ENCODE results near the gene SETBP1. TPM values are rescaled to one million over a fixed set of nuclear protein-coding genes. Genes with fewer than 3 reads are reported as not detected.

SETBP1 gene
- total RNA-seq, 1 experiment from 2014 or later, result 9.6 TPM

DNA sequence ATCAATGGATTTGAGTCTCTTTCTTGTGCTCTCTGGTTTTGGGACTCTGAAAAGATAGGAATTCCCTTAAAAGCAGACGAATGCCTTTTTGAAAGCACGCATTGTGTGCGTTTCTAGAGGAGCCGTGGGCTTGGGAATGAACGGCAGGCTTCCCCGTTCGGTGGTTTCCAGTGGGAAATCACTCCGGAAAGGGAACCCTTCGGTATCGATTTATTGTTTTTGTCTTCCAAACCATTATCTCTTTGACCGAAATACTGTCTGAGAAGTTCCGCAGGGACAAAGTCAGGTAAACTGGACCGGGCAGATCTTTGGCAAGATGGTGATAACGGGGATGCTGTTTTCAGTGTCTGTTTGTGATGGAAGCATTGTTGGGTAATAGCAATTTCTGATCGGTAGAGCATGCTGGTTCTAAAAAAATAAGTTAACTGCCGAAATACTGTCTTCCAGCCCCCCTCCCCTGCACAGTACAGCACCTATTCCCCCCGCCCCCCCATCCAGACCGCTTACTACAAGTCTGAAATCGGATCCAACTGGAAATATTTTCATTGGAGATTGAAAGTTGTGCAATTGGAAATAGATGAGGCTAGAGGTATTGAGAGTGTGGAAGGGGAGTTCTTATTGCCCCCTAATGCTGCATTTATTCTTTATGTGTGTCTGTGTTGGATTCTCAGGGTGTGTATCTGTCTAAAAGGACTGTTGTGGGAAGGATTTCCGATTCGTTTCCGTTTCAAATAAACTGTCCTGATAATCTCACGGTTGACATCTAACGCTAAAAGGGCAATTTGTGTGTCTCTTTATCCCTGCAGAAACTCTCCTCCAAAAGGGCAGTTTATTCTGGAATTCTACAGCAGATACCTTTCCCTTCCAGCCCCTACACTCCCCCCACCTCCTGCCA is 635 bp downstream of the SETBP1 start (continued):
- TF ChIP-seq, protein P1, sequence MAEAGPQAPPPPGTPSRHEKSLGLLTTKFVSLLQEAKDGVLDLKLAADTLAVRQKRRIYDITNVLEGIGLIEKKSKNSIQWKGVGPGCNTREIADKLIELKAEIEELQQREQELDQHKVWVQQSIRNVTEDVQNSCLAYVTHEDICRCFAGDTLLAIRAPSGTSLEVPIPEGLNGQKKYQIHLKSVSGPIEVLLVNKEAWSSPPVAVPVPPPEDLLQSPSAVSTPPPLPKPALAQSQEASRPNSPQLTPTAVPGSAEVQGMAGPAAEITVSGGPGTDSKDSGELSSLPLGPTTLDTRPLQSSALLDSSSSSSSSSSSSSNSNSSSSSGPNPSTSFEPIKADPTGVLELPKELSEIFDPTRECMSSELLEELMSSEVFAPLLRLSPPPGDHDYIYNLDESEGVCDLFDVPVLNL (CRISPR knock-in tag; IDR thresholded peaks at IDR 0.05; ENCODE audit: borderline replicate concordance, low read depth), result no peak
- TF ChIP-seq ZBTB21 (CRISPR knock-in tag; IDR thresholded peaks at IDR 0.05; ENCODE audit: borderline replicate concordance), result no peak
- TF ChIP-seq, protein P2, sequence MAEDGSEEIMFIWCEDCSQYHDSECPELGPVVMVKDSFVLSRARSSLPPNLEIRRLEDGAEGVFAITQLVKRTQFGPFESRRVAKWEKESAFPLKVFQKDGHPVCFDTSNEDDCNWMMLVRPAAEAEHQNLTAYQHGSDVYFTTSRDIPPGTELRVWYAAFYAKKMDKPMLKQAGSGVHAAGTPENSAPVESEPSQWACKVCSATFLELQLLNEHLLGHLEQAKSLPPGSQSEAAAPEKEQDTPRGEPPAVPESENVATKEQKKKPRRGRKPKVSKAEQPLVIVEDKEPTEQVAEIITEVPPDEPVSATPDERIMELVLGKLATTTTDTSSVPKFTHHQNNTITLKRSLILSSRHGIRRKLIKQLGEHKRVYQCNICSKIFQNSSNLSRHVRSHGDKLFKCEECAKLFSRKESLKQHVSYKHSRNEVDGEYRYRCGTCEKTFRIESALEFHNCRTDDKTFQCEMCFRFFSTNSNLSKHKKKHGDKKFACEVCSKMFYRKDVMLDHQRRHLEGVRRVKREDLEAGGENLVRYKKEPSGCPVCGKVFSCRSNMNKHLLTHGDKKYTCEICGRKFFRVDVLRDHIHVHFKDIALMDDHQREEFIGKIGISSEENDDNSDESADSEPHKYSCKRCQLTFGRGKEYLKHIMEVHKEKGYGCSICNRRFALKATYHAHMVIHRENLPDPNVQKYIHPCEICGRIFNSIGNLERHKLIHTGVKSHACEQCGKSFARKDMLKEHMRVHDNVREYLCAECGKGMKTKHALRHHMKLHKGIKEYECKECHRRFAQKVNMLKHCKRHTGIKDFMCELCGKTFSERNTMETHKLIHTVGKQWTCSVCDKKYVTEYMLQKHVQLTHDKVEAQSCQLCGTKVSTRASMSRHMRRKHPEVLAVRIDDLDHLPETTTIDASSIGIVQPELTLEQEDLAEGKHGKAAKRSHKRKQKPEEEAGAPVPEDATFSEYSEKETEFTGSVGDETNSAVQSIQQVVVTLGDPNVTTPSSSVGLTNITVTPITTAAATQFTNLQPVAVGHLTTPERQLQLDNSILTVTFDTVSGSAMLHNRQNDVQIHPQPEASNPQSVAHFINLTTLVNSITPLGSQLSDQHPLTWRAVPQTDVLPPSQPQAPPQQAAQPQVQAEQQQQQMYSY (CRISPR knock-in tag; IDR thresholded peaks at IDR 0.05), result no peak
- TF ChIP-seq CDX4 (CRISPR knock-in tag; IDR thresholded peaks at IDR 0.05; ENCODE audit: borderline replicate concordance), result no peak
- no peak for TF ChIP-seq ATF1 (CRISPR knock-in tag; IDR thresholded peaks at IDR 0.05)
- TF ChIP-seq, protein P3, sequence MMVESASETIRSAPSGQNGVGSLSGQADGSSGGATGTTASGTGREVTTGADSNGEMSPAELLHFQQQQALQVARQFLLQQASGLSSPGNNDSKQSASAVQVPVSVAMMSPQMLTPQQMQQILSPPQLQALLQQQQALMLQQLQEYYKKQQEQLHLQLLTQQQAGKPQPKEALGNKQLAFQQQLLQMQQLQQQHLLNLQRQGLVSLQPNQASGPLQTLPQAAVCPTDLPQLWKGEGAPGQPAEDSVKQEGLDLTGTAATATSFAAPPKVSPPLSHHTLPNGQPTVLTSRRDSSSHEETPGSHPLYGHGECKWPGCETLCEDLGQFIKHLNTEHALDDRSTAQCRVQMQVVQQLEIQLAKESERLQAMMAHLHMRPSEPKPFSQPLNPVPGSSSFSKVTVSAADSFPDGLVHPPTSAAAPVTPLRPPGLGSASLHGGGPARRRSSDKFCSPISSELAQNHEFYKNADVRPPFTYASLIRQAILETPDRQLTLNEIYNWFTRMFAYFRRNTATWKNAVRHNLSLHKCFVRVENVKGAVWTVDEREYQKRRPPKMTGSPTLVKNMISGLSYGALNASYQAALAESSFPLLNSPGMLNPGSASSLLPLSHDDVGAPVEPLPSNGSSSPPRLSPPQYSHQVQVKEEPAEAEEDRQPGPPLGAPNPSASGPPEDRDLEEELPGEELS (CRISPR knock-in tag; IDR thresholded peaks at IDR 0.05), result no peak
- no peak for TF ChIP-seq KAT7 (CRISPR knock-in tag; IDR thresholded peaks at IDR 0.05; ENCODE audit: borderline replicate concordance)
- no peak for TF ChIP-seq ZNF138 (CRISPR knock-in tag; conservative IDR thresholded peaks at IDR 0.05)
- no peak for TF ChIP-seq JUN (CRISPR knock-in tag; IDR thresholded peaks at IDR 0.05)
- TF ChIP-seq ZNF263 (CRISPR knock-in tag; IDR thresholded peaks at IDR 0.05; ENCODE audit: low read depth), result no peak

DNA sequence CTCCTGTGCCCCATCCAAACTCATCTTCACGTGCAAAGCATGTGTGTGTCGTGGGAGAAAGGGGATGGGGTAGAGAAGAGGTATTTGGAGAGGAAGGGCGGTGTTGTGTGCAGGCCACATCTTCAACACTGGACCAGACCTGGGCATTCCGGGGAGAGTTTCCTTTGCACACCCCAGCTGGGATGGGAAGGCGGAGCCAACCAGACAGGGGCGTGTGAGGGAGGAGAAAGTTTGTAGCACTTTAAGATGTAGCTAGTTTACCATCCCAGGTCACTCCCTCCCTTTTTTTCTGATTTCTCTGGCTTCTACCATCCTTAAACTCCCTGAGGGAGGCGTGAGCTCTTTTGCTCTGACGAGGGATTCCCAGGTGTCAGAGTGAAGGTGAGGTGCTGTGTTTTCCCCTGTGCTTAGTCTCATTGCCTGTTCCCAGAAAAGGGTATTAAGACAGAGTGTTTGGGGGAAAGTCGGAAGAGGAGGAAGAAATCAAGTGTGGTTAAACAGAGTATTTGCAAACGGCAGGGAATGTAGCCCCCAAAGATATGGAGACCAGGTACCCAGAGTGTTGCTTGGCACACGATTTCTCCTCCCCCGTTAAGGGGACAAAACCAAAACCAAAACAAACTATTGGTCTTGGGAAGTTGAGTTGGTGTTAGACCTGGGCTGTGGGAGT is 1.6 kb downstream of the SETBP1 start:
- H3K27me3 Mint-ChIP-seq (ENCODE audit: low read depth), result no peaks in the 10 kb centered on the region
- DNase-seq (ENCODE audit: low spot score), result peak; percentile 53

More for the DNA sequence above, 1.6 kb downstream of the SETBP1 start:
- no peak overlapping the region for H3K27ac Mint-ChIP-seq
- peak; percentile 31 for ATAC-seq
- no peaks in the 10 kb centered on the region for H3K36me3 Mint-ChIP-seq
- H3K9me3 Mint-ChIP-seq, result no peaks in the 10 kb centered on the region
- CTCF ChIA-PET, result interaction anchor here (0.6 to 1.6 kb wide), 4 partner anchors 11 to 701 kb away, joined by 3 to 5 read pairs (median 4); no protein-coding TSS in a partner anchor
- no peak overlapping the region for H3K4me3 Mint-ChIP-seq
- peaks cover 15% of the 10 kb centered on the region for H3K4me1 Mint-ChIP-seq
- TF ChIP-seq ZBTB21 (CRISPR knock-in tag; IDR thresholded peaks at IDR 0.05; ENCODE audit: borderline replicate concordance) (no peak), CBFB (CRISPR knock-in tag; IDR thresholded peaks at IDR 0.05; ENCODE audit: low read depth) (no peak), AR (CRISPR knock-in tag; IDR thresholded peaks at IDR 0.05) (no peak), ZNF671 (CRISPR knock-in tag; IDR thresholded peaks at IDR 0.05) (no peak), MXD4 (CRISPR knock-in tag; IDR thresholded peaks at IDR 0.05; ENCODE audit: borderline replicate concordance) (no peak), ZNF317 (CRISPR knock-in tag; IDR thresholded peaks at IDR 0.05; ENCODE audit: borderline replicate concordance, low read depth) (no peak), OVOL2 (CRISPR knock-in tag; IDR thresholded peaks at IDR 0.05; ENCODE audit: borderline replicate concordance) (no peak)
- TF ChIP-seq, protein P4, sequence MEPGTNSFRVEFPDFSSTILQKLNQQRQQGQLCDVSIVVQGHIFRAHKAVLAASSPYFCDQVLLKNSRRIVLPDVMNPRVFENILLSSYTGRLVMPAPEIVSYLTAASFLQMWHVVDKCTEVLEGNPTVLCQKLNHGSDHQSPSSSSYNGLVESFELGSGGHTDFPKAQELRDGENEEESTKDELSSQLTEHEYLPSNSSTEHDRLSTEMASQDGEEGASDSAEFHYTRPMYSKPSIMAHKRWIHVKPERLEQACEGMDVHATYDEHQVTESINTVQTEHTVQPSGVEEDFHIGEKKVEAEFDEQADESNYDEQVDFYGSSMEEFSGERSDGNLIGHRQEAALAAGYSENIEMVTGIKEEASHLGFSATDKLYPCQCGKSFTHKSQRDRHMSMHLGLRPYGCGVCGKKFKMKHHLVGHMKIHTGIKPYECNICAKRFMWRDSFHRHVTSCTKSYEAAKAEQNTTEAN (CRISPR knock-in tag; IDR thresholded peaks at IDR 0.05), result no peak
- TF ChIP-seq, protein P5, sequence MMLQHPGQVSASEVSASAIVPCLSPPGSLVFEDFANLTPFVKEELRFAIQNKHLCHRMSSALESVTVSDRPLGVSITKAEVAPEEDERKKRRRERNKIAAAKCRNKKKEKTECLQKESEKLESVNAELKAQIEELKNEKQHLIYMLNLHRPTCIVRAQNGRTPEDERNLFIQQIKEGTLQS (CRISPR knock-in tag; conservative IDR thresholded peaks at IDR 0.05), result no peak
- TF ChIP-seq, protein P6, sequence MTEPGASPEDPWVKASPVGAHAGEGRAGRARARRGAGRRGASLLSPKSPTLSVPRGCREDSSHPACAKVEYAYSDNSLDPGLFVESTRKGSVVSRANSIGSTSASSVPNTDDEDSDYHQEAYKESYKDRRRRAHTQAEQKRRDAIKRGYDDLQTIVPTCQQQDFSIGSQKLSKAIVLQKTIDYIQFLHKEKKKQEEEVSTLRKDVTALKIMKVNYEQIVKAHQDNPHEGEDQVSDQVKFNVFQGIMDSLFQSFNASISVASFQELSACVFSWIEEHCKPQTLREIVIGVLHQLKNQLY (CRISPR knock-in tag; IDR thresholded peaks at IDR 0.05), result no peak
- POLR2A ChIA-PET, result interaction anchor here (0.6 to 1.0 kb wide), 3 partner anchors 10 to 637 kb away, joined by 3 read pairs; no protein-coding TSS in a partner anchor
